ENCODE measurements around the gene NUTM1.
A peak's percentile ranks its signal among the peaks of the same experiment; 100 is the strongest.
"Not testable (repeated sequence)": the region's sequence is repeated elsewhere in the genome, so short reads cannot be mapped to it uniquely, and the experiment has no call there.

NUTM1 gene

GRCh38 chr15:34362047-34362773, 19.1 kb downstream of the NUTM1 start:
- no peak for DNase-seq (ENCODE audit: low read depth)

GRCh38 chr15:34364041-34364440, 20.9 kb downstream of the NUTM1 start:
- no peak for DNase-seq (ENCODE audit: low read depth)

- no peak for DNase-seq (ENCODE audit: low read depth)
These were observed 22.1 kb downstream of the NUTM1 start for GRCh38 chr15:34365091-34365825.

- DNase-seq (ENCODE audit: low read depth) = no peak
These were observed 22.7 kb downstream of the NUTM1 start for GRCh38 chr15:34365836-34366235.

- peak; percentile 20 for DNase-seq (ENCODE audit: low read depth)
These were observed 23.4 kb downstream of the NUTM1 start for GRCh38 chr15:34366271-34367065.

- DNase-seq (ENCODE audit: low read depth) = peak; percentile 77
These were observed 24.3 kb downstream of the NUTM1 start, which contains the start of gene LPCAT4 for GRCh38 chr15:34367101-34368081. Gene LPCAT4, minus strand, starts transcription at chr15:34367196. Its CDS starts 96 bp downstream, at chr15:34367100.

- DNase-seq (ENCODE audit: low read depth) = no peak
These were observed 27.0 kb downstream of the NUTM1 start for GRCh38 chr15:34370129-34370528.

- DNase-seq (ENCODE audit: low read depth) = no peak
These were observed 27.5 kb downstream of the NUTM1 start for GRCh38 chr15:34370643-34371042.

- DNase-seq (ENCODE audit: low read depth) = no peak
These were observed 30.8 kb downstream of the NUTM1 start for GRCh38 chr15:34373951-34374350.

GRCh38 chr15:34374816-34375215, 31.7 kb downstream of the NUTM1 start:
- no peak for DNase-seq (ENCODE audit: low read depth)

GRCh38 chr15:34375541-34375940, 32.4 kb downstream of the NUTM1 start:
- DNase-seq (ENCODE audit: low read depth) = not testable (repeated sequence)

- no peak for DNase-seq (ENCODE audit: low read depth)
These were observed 33.7 kb downstream of the NUTM1 start for GRCh38 chr15:34376856-34377255.

GRCh38 chr15:34380491-34380890, 37.4 kb downstream of the NUTM1 start:
- DNase-seq (ENCODE audit: low read depth) = not testable (repeated sequence)

- DNase-seq (ENCODE audit: low read depth) = not testable (repeated sequence)
These were observed 38.9 kb downstream of the NUTM1 start for GRCh38 chr15:34381829-34382521.

GRCh38 chr15:34389594-34390086, 46.5 kb downstream of the NUTM1 start:
- DNase-seq (ENCODE audit: low read depth) = not testable (repeated sequence)

GRCh38 chr15:34392981-34393380, 49.9 kb downstream of the NUTM1 start:
- DNase-seq (ENCODE audit: low read depth) = not testable (repeated sequence)

GRCh38 chr15:34397637-34398259, 54.6 kb downstream of the NUTM1 start:
- not testable (repeated sequence) for DNase-seq (ENCODE audit: low read depth)

- not testable (repeated sequence) for DNase-seq (ENCODE audit: low read depth)
These were observed 60.1 kb downstream of the NUTM1 start for GRCh38 chr15:34403160-34403598.

GRCh38 chr15:34403899-34404298, 60.8 kb downstream of the NUTM1 start:
- not testable (repeated sequence) for DNase-seq (ENCODE audit: low read depth)
